Measurements from ENCODE around the gene GPC5. TPM values are rescaled to one million over a fixed set of nuclear protein-coding genes. Genes with fewer than 3 reads are reported as not detected.
"Not testable (repeated sequence)": the region's sequence is repeated elsewhere in the genome, so short reads cannot be mapped to it uniquely, and the experiment has no call there.

GPC5 gene
- total RNA-seq, 1 donor from 2014 or later: 6.3 TPM

DNA sequence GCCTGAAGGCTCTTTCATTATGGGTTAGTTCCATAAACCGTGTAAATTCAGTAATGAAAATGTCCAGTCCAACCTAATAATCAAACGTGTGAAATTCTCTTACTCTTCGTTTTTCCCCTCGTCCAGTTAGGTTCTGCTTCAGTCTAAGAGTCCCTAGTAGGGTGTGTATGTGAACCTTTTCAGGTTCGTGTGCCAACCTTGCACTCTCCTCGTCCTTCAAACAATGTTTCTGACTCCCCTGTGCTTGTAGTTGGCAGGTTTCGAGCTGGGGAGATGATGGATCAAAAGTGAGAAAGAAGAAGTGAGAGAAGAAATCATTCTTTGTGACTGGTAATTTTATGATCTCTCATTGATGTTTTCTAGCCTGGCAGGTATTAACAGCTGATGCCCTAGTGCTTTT is 366.1 kb downstream of the GPC5 start:
- no peaks in the 10 kb centered on the region for H3K36me3 ChIP-seq (ENCODE audit: control insufficient read depth in 3 of 3, insufficient read depth in 3 of 3, low read length in 3 of 3)
- H3K4me3 ChIP-seq (ENCODE audit: low read length in 3 of 3): no peak overlapping the region
- no peaks in the 10 kb centered on the region for H3K4me1 ChIP-seq (ENCODE audit: control insufficient read depth in 3 of 3, insufficient read depth in 3 of 3, low read length in 3 of 3)
- H3K27ac ChIP-seq (ENCODE audit: low read depth, low read length): no peak overlapping the region
- H3K9ac ChIP-seq (ENCODE audit: low read depth in 1 of 3, low read length in 3 of 3): no peak overlapping the region
- no peaks in the 10 kb centered on the region for H3K27me3 ChIP-seq (ENCODE audit: control insufficient read depth in 3 of 3, insufficient read depth in 3 of 3, low read length in 3 of 3)
- no peaks in the 10 kb centered on the region for H3K9me3 ChIP-seq (ENCODE audit: control insufficient read depth in 3 of 3, low read length in 3 of 3)

- H3K27ac ChIP-seq (ENCODE audit: low read depth, low read length): no peak overlapping the region
- no peak overlapping the region for H3K4me3 ChIP-seq (ENCODE audit: low read length in 3 of 3)
- no peaks in the 10 kb centered on the region for H3K36me3 ChIP-seq (ENCODE audit: control insufficient read depth in 3 of 3, insufficient read depth in 3 of 3, low read length in 3 of 3)
- no peaks in the 10 kb centered on the region for H3K27me3 ChIP-seq (ENCODE audit: control insufficient read depth in 3 of 3, insufficient read depth in 3 of 3, low read length in 3 of 3)
- no peak overlapping the region for H3K9ac ChIP-seq (ENCODE audit: low read depth in 1 of 3, low read length in 3 of 3)
- no peaks in the 10 kb centered on the region for H3K4me1 ChIP-seq (ENCODE audit: control insufficient read depth in 3 of 3, insufficient read depth in 3 of 3, low read length in 3 of 3)
- H3K9me3 ChIP-seq (ENCODE audit: control insufficient read depth in 3 of 3, low read length in 3 of 3): no peaks in the 10 kb centered on the region
These were observed 369.2 kb downstream of the GPC5 start for GRCh38 chr13:91767651-91768050.

DNA sequence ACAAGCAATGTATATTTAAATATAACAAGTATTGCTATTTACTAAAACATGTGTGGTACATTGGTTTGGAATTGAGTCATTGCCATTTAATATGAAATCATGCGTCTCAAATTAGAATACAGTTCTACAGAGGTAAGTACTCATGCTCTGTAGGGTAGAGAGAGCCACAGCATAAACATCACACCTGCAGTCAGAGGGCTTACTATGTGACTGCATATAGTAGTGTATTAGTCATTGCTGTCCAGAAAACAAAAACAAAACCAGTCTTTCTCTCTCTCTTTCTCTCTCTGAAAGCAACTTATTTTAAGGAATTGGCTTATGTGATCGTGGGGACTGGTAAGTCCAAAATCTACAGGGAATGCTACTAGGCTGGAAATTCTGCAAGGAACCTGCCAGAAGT is 370.3 kb downstream of the GPC5 start:
- Histone ChIP-seq H3K36me3 (ENCODE audit: control insufficient read depth in 3 of 3, insufficient read depth in 3 of 3, low read length in 3 of 3) (no peaks in the 10 kb centered on the region), H3K4me1 (ENCODE audit: control insufficient read depth in 3 of 3, insufficient read depth in 3 of 3, low read length in 3 of 3) (no peaks in the 10 kb centered on the region), H3K4me3 (ENCODE audit: low read length in 3 of 3) (no peak overlapping the region), H3K9me3 (ENCODE audit: control insufficient read depth in 3 of 3, low read length in 3 of 3) (no peaks in the 10 kb centered on the region), H3K27me3 (ENCODE audit: control insufficient read depth in 3 of 3, insufficient read depth in 3 of 3, low read length in 3 of 3) (no peaks in the 10 kb centered on the region), H3K27ac (ENCODE audit: low read depth, low read length) (no peak overlapping the region), H3K9ac (ENCODE audit: low read depth in 1 of 3, low read length in 3 of 3) (no peak overlapping the region)

DNA sequence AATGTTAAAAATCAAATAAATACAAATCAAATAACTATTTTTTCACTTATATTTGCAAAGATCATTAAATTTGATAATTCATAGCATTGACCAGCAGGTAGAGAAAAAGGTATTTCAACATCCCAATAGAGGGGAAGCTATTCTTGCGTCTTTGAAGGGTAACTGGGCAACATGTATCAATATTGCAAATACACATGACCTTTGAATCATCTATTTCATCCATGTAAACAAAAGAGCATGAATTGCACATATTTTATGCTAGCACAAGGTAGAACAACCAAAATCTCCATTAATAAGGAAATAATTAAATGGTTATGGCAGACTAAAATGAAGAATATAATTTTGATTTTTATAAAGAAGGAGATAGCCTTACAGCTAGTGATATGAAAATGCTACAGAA is 372.8 kb downstream of the GPC5 start:
- H3K4me1 ChIP-seq (ENCODE audit: control insufficient read depth in 3 of 3, insufficient read depth in 3 of 3, low read length in 3 of 3): no peaks in the 10 kb centered on the region
- H3K27ac ChIP-seq (ENCODE audit: low read depth, low read length): no peak overlapping the region
- H3K9me3 ChIP-seq (ENCODE audit: control insufficient read depth in 3 of 3, low read length in 3 of 3): no peaks in the 10 kb centered on the region
- H3K27me3 ChIP-seq (ENCODE audit: control insufficient read depth in 3 of 3, insufficient read depth in 3 of 3, low read length in 3 of 3): no peaks in the 10 kb centered on the region
- no peak overlapping the region for H3K4me3 ChIP-seq (ENCODE audit: low read length in 3 of 3)
- no peaks in the 10 kb centered on the region for H3K36me3 ChIP-seq (ENCODE audit: control insufficient read depth in 3 of 3, insufficient read depth in 3 of 3, low read length in 3 of 3)
- no peak overlapping the region for H3K9ac ChIP-seq (ENCODE audit: low read depth in 1 of 3, low read length in 3 of 3)

- Histone ChIP-seq H3K9ac (ENCODE audit: low read depth in 1 of 3, low read length in 3 of 3) (no peak overlapping the region), H3K9me3 (ENCODE audit: control insufficient read depth in 3 of 3, low read length in 3 of 3) (no peaks in the 10 kb centered on the region), H3K36me3 (ENCODE audit: control insufficient read depth in 3 of 3, insufficient read depth in 3 of 3, low read length in 3 of 3) (no peaks in the 10 kb centered on the region), H3K4me1 (ENCODE audit: control insufficient read depth in 3 of 3, insufficient read depth in 3 of 3, low read length in 3 of 3) (no peaks in the 10 kb centered on the region), H3K27ac (ENCODE audit: low read depth, low read length) (no peak overlapping the region), H3K27me3 (ENCODE audit: control insufficient read depth in 3 of 3, insufficient read depth in 3 of 3, low read length in 3 of 3) (no peaks in the 10 kb centered on the region), H3K4me3 (ENCODE audit: low read length in 3 of 3) (no peak overlapping the region)
These were observed 375.3 kb downstream of the GPC5 start for GRCh38 chr13:91773591-91774227.

DNA sequence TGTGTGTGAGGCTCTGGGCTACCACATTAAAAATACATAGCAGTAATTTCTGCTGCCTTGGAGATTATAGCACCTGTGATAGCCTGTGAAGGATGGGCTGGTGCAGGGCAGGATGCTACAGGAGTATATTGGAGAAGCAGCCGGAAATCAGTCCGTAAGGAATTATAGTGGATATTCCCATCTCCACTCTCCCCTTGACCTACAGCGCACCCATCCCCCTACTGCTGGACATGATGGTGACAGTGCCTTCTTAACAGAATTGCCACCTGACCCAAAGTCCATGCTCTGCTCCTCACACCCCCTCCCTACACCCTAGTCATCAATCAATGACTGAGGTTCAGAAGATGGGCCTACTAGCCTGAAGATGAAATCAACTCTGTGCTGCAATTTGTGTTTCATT is 376.0 kb downstream of the GPC5 start:
- Histone ChIP-seq H3K4me1 (ENCODE audit: control insufficient read depth in 3 of 3, insufficient read depth in 3 of 3, low read length in 3 of 3) (no peaks in the 10 kb centered on the region), H3K27me3 (ENCODE audit: control insufficient read depth in 3 of 3, insufficient read depth in 3 of 3, low read length in 3 of 3) (no peaks in the 10 kb centered on the region), H3K4me3 (ENCODE audit: low read length in 3 of 3) (no peak overlapping the region), H3K9ac (ENCODE audit: low read depth in 1 of 3, low read length in 3 of 3) (no peak overlapping the region), H3K27ac (ENCODE audit: low read depth, low read length) (no peak overlapping the region), H3K36me3 (ENCODE audit: control insufficient read depth in 3 of 3, insufficient read depth in 3 of 3, low read length in 3 of 3) (no peaks in the 10 kb centered on the region), H3K9me3 (ENCODE audit: control insufficient read depth in 3 of 3, low read length in 3 of 3) (no peaks in the 10 kb centered on the region)

GRCh38 chr13:91776611-91777193 is 378.3 kb downstream of the GPC5 start:
- H3K36me3 ChIP-seq (ENCODE audit: control insufficient read depth in 3 of 3, insufficient read depth in 3 of 3, low read length in 3 of 3): no peaks in the 10 kb centered on the region
- H3K9me3 ChIP-seq (ENCODE audit: control insufficient read depth in 3 of 3, low read length in 3 of 3): no peaks in the 10 kb centered on the region
- H3K4me3 ChIP-seq (ENCODE audit: low read length in 3 of 3): no peak overlapping the region
- H3K9ac ChIP-seq (ENCODE audit: low read depth in 1 of 3, low read length in 3 of 3): no peak overlapping the region
- no peaks in the 10 kb centered on the region for H3K27me3 ChIP-seq (ENCODE audit: control insufficient read depth in 3 of 3, insufficient read depth in 3 of 3, low read length in 3 of 3)
- H3K4me1 ChIP-seq (ENCODE audit: control insufficient read depth in 3 of 3, insufficient read depth in 3 of 3, low read length in 3 of 3): no peaks in the 10 kb centered on the region
- H3K27ac ChIP-seq (ENCODE audit: low read depth, low read length): no peak overlapping the region

DNA sequence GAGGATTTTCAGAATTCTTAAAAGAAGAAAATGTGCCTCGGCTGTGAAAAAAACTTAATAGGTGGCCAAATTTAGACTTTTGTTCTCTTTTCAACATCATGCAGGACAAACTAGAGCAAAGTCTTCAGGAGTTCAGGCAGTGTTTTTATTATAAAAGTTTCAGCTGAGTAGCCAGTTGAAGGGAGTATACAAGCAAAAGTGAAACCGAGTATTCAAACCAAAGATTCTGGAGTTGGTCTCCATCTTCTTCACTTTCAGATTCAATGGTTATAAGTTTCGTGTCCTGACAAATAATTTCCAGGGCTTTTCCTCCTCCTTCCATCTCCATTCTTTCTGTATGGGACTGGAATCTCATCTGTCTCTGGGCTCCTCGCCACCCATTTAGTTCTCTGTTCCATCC is 379.7 kb downstream of the GPC5 start:
- no peaks in the 10 kb centered on the region for H3K9me3 ChIP-seq (ENCODE audit: control insufficient read depth in 3 of 3, low read length in 3 of 3)
- no peaks in the 10 kb centered on the region for H3K36me3 ChIP-seq (ENCODE audit: control insufficient read depth in 3 of 3, insufficient read depth in 3 of 3, low read length in 3 of 3)
- H3K4me1 ChIP-seq (ENCODE audit: control insufficient read depth in 3 of 3, insufficient read depth in 3 of 3, low read length in 3 of 3): no peaks in the 10 kb centered on the region
- H3K4me3 ChIP-seq (ENCODE audit: low read length in 3 of 3): no peak overlapping the region
- no peak overlapping the region for H3K27ac ChIP-seq (ENCODE audit: low read depth, low read length)
- H3K9ac ChIP-seq (ENCODE audit: low read depth in 1 of 3, low read length in 3 of 3): no peak overlapping the region
- H3K27me3 ChIP-seq (ENCODE audit: control insufficient read depth in 3 of 3, insufficient read depth in 3 of 3, low read length in 3 of 3): no peaks in the 10 kb centered on the region

DNA sequence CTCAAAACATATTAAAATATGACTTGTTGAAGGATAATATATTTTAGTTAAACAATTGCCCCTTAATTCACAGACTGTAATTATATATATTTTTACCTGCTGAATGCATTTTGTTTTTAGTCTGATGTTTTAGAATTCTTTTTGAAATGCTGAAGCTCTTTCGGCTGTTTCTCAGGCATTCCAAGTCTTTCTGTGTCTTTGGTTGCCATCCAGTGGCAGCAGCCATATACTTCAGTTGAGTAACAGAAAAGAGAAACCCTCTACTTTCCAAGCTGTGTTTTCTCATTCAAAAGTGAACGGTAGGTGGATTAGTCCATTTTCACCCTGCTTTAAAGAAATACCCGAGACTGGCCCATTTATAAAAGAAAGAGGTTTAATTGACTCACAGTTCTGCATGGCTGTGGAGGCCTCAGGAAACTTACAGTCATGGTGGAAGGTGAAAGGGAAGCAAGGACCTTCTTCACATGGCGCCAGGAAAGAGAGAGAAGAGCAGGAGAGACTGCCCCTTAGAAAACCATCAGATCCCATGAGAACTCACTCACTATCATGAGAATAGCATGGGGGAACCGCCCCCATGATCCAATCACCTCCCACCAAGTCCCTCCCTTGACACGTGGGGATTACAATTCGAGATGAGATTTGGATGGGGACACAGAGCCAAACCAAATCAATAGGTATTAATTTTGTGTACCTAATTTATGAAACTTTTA is 383.7 kb downstream of the GPC5 start:
- H3K36me3 ChIP-seq (ENCODE audit: control insufficient read depth in 3 of 3, insufficient read depth in 3 of 3, low read length in 3 of 3); H3K27ac ChIP-seq (ENCODE audit: low read depth, low read length); H3K9me3 ChIP-seq (ENCODE audit: control insufficient read depth in 3 of 3, low read length in 3 of 3); H3K4me3 ChIP-seq (ENCODE audit: low read length in 3 of 3); H3K4me1 ChIP-seq (ENCODE audit: control insufficient read depth in 3 of 3, insufficient read depth in 3 of 3, low read length in 3 of 3); H3K27me3 ChIP-seq (ENCODE audit: control insufficient read depth in 3 of 3, insufficient read depth in 3 of 3, low read length in 3 of 3); H3K9ac ChIP-seq (ENCODE audit: low read depth in 1 of 3, low read length in 3 of 3): not testable (repeated sequence)

DNA sequence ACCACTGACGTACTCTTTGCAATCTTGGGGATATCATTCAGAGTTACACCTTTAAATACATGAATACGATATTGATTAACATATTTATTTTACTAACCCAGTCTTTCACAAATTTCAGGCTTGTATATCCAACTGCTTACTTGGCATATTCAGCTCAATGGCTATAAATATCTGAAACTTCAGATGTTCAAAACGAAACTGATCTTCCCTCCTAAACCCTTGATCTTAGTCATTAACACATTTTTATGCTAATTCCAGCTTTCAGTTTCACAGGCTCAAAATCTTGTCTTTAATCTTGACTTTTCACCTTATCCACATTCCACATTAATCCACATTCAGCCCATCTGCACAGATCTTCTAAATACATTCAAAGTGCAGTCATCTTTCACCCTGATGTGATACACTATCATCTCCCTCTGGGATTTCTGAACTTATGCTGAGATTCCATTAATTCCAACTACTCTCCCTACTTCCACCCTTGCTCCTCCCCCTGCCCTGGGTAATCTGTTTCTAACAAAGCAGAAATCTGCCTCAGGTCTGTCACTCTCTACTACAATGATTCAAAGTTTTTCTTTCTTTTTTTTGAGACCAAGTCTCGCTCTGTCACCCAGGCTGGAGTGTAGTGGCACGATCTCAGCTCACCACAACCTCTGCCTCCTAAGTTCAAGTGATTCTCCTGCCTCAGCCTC is 387.2 kb downstream of the GPC5 start:
- Histone ChIP-seq H3K4me1 (ENCODE audit: control insufficient read depth in 3 of 3, insufficient read depth in 3 of 3, low read length in 3 of 3) (no peaks in the 10 kb centered on the region), H3K27me3 (ENCODE audit: control insufficient read depth in 3 of 3, insufficient read depth in 3 of 3, low read length in 3 of 3) (no peaks in the 10 kb centered on the region)

More for the DNA sequence above, 387.2 kb downstream of the GPC5 start:
- H3K4me3 ChIP-seq (ENCODE audit: low read length in 3 of 3): no peak overlapping the region
- no peak overlapping the region for H3K27ac ChIP-seq (ENCODE audit: low read depth, low read length)
- H3K9ac ChIP-seq (ENCODE audit: low read depth in 1 of 3, low read length in 3 of 3): no peak overlapping the region
- no peaks in the 10 kb centered on the region for H3K9me3 ChIP-seq (ENCODE audit: control insufficient read depth in 3 of 3, low read length in 3 of 3)
- no peaks in the 10 kb centered on the region for H3K36me3 ChIP-seq (ENCODE audit: control insufficient read depth in 3 of 3, insufficient read depth in 3 of 3, low read length in 3 of 3)

Measured in skeletal muscle tissue (tissue), 4 donors.